HG03025 (cell line): Measurements from ENCODE around the gene IL1RL1.

ENCODE experiments used
- ATAC-seq: cut with Tn5 transposase; IDR thresholded peaks from one replicate; pipeline ENCODE4 v1.9.1; 2021; ENCODE audit warnings: mild to moderate bottlenecking, moderate library complexity; ENCODE audit not compliant: unreplicated experiment, low FRiP score

The IL1RL1 gene

DNA sequence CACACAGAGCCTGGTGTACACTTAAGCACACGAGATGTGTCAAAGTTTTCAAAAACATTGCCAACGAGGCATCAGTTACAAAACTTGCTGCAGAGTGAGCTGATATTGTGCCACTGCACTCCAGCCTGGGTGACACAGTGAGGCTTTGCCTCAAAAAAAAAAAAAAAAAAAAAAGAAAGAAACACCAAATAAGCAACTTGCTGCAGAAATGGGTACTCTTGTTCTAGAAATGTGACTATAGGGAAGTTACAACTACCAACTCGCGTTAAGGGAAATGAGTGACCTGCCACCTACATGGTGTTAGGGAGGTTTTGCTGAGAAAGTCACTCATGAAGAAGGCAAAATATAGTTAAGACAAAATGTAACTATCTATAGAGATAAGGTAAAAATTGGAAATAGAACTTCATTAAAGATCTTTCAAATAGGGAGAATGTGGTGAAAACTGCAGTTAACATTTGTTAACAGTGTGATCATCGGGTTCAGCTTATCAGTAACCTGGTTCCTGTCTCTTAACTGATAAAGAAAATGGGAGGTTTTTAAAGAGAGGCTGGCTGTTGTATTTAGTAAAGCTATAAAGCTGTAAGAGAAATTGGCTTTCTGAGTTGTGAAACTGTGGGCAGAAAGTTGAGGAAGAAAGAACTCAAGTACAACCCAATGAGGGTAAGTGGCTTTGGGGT is at the start of gene IL1RL1:
TSS of gene IL1RL1 (plus strand) at position 600 of the 677 bp plus-strand sequence. CDS start 26,702 bp downstream, outside the sequence.
- no peak for ATAC-seq

DNA sequence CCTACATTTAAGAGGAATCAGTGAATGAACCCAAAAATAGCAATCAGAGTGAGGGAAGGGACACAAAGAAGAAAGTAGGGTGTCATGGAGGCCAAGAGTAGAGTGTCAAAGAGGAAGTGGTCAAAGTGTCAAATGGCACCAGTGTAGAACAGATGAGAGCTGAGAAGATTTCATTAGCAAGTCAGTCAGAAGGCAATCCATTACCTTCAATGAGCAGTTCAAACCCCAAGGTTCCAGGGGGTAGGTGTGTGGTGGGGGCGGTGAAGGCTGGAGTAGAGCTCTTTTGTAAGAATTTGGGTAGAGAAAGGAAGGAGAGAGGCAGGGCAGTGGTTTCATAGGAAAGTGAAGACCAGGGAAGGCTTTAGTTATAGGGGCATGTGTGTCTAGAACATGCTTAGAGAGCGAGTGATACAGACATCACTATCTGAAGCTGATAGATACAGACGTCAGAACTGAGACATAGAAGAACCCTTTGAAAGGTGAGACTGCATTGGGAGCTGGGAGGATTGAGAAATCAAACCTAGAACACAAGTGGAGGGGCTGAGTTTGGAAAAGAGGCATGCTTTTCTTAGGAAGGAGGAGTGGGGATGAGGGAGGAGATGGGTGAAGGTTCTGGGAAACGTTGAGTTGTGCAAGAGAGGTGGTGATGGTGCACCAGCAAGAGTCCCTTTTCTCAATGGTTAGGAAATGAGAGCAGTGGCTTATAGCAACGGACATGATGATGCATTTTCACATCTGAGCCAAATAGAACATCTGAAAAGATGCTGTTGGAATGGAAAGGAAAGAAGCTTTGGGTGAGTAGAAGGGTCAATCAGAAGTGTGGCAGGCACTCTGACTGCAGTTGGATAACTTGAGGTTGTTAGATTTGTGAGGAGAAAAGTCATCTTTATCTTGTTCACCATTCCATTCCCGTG is 48.9 kb upstream of the IL1RL1 start:
- ATAC-seq: no peak

DNA sequence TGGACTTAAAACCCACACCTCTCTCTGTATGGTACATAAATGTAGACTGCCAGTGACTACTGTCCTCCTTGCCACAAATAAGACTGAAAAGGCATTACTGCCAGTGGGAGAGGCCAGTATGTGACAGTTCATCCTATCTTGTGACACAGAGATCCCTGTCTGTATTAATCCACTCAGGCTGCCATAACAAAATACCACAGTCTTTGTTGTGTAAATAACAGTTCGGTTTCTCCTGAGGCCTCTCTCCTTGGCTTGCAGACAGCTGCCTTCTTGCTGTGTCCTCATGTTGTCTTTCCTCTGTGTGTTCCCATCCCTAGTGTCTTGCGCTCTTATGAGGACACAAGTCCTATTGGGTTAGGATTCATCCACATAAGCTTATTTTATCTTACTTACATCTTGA is 46.4 kb upstream of the IL1RL1 start:
- ATAC-seq: no peak

DNA sequence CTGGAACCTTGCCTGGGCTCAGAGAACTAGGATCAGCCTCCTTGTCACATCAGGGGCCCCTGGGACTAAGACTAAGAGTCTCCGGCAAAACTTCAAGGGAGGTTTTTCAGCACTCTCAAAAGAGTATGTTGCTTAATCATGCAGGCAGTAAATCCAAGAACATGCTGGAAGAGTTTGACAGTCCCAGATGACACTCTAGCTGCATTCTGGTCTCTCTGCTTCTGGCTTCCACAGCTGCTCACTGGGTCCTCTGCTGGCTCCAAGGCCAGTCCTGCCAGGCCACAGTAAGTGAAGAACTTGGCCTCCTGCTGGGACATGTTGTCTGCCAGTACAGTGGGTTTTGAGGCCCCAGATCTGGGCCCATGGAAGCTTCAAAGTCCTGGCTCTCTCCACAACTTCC is 45.2 kb upstream of the IL1RL1 start:
- ATAC-seq: no peak

DNA sequence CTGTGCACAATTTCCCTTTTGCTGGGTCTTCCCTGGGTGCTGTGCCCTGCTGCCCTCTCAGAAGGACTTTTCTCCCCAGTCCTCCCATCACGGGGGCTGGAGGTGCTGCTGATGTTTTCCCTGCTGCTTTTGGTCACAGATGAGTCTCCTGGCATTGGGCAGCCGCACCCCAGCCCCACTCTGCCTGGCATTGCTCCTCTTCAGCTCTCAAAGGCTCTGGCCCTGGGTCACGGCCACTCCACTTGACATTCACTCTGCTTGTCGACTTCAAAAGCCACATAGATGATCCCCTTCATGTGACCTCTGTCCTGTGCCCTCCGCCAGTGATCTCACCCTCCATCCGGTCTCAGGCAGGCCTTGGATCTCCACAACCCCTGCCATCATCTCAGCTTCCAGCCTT is 43.6 kb upstream of the IL1RL1 start:
- no peak for ATAC-seq

DNA sequence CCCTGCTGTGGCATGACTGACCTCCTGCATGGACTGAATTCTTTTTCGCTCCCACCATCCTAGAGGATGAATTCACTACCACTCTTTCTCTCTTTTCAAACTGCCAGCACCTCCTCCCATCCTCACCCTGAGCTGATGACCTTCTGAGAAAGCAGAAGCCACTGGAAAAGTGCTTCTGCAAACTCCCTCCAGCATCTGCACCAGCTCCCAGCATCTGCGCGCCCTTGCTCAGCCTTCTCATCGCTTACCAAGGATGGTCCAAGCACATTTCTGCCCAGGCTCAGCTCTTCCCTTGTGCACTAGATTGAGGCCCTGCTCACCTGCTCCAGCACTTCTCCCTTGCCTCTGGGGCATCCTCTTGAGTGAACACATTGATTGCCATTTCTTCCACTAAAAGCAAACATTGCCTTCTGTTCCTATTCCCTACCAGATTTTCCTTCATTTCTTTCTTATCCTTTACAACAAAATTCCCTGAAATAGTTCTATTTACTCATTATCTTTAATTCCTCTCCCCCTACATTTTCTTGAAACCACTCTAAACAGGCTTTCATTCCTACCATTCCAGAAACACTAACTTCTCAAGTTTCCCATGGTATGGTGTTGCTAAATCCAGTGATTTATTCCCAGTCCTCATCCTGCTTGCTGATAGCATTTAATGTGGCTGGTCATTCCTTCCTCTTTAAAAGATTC is 42.7 kb upstream of the IL1RL1 start:
- ATAC-seq: no peak

DNA sequence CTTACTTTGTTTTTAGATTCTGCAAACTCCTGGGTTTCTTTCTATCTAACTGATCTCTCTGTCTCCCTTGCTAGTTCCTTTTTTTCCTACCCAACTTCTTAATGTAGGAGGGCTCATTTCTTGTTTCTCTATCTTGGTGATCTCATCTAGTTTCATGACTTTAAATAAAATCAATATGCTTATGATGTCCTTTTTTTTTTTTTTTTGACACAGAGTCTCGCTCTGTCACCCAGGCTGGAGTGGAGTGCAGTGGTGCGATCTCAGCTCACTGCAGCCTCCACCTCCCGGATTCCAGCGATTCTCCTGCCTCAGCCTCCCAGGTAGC is 42.2 kb upstream of the IL1RL1 start:
- no peak for ATAC-seq

DNA sequence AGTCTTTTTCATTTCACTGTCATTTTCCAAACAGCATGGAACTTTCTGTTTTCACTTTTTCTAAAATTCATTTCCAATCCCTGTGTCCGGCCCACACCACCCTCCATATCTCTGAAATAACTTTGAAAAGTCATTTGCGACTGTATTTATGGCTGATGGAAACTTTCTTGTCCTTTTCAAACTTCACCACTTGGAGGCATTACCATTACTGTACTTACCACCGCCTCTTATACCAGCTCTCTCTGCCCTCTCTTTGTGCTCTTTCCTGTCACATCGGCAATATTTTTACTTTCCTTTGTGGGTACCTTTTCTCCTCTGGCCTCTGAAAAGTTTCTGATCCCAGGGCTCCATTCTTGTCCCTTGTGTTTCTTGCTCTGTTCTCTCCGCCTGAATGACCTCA is 39.5 kb upstream of the IL1RL1 start:
- ATAC-seq: no peak

DNA sequence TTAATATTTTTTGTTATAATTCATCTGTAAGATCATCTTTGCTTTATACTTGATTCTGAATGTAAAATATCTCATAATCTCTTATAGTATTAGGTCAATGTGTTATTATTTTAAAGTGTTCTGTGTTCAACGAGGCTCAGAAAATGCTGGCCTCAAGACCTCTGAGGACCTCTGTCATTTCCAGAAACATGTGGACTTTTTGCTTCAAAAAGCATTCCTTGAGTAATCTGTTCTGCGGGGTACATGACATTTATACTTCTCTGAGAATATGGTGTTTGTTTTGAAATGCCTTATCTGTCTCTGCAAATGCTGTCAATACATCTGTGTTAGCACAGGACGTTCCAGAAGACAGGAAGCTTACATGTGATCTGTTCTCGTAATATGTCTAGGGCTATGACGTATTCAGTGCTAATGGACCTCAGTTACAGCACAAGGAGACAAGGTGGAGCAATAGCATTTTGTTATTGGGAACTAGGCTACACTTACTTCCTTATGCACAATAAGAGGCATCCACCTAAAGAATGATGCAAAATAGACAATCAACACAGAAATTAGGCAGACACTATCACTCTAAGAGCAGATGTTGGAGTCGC is 37.6 kb upstream of the IL1RL1 start:
- ATAC-seq: no peak

DNA sequence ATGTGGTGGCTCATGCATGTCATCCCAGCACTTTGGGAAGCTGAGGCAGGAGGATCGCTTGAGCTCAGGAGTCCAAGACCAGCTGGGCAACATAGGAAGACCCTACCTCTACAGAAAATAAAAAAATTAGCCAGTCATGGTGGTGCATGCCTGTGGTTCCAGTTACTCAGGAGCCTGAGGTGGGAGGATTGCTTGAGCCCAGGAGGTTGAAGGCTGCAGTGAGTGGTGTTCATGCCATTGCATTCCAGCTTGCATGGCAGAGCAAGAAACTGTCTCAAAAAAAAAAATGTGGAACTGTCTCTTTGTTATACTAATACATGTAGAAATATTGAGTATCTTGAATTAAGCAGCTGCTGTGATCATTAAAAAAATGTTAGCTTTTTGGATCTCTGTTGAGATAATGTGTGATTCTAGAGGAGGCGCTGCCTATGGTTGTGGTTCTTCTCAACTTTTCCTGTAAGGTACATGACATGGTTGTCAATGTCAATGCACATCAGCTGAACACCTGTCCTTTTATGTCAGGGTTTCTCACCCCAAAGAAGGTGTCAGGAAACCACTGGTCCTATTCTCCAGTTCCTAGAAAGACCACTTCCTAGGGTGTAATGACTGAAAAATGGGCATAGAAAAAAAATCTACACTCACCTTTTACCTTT is 34.7 kb upstream of the IL1RL1 start:
- ATAC-seq: no peak

DNA sequence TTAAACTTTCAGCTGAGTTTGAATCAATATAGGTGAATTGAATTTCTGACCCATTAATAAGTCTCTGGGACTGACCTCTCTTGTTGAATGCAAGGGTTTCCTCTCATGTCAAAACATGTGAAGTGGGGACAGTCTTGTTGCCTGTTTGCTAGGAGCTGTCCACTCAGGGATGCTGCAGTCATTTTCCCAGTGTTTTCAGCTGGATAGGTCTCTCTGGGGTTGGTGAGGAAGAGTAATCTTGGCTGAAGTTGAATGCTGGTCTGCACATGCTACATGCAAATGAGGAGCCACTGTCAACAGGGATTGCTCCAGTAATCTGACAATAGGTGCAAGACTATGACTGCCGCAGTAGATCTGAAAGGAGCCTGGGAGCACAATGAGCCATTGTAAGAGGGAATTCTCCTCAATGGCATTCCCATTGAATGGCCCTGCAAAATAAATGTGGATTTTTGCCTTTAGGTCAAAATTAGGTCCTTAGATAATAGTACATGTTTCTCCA is 34.1 kb upstream of the IL1RL1 start:
- ATAC-seq: no peak

DNA sequence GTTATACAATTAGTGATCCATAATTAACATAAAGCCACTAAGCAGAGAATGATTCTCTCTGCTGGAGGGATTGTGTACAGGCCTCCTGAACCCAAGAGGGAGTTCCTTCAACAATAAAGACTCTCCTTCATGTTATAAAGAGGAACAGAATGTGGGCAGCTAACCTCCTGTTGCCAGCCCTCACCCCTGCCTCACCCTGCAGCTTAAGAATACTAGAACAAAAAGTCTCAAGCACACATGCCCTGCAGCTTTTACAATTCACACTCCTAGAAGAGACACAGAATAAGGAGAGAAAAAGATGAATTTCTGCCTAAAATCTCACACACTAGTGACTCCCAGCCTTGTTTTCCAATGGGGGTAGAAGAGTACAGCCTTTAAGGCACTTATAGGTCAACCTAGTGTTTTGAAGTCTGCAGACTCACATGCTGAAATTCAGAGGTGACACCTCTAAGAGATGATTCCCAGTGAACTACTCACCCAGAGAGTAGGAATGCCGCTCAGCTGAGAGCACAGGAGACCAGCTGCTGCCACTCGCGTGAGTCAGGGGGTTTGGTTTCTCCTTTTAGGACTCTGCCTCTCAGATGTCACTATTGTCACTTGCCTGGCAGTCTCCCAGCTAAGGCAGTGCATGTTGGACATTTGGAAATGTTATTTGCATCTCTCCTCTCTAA is 32.5 kb upstream of the IL1RL1 start:
- ATAC-seq: no peak

DNA sequence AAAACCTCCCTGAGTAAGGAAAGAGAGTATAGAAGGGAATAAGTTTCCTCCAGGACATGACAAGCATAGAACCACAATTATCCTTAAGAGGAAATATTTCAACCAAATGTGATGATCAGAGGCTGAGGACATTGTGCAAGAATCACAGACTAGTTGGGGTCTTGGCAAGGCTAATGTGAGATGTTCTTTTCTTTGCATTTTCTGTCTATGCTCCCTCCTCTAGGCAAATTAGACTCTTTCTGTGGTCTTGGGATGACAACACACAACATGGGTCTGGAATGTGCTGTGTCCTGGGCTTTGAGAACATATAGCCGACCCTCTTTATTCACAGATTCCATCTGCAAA is 32.0 kb upstream of the IL1RL1 start:
- no peak for ATAC-seq

DNA sequence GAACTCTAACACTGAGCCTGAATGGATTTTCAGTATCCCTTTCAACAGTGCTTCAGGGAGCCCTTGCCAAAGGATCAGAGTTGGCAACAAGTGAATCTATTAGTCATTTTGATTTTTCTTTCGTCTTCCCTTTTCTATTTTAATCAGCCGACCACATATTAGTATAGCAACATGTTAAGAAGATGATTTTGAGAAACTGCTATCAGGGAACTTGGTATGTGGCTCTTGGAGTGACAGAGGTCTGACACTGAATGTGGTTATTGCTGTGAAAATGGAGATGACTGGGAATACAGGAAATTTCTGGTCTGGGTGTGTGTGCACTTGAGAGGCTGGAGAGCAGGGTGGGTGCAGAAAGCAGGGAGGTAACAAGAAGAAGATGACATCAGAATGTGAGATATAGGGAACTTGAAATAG is 28.7 kb upstream of the IL1RL1 start:
- no peak for ATAC-seq

DNA sequence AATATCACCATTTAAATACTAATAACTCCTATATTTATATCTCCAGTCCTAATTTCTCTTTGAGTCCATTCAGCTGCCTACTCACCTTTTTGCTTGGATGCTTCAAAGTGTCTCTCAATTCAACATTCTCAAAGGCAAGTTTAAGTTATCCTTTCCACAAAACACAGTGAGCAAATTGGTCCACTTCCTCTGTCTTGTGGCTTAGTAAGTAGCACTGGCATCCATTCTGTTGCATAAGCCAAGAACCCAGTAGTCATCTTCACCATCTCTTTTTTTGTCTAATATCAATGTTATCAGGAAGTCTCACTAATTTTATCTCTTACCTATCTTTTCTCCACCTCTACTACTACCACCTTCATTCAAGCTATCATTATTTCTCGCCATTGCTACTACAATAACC is 27.4 kb upstream of the IL1RL1 start:
- ATAC-seq: no peak

DNA sequence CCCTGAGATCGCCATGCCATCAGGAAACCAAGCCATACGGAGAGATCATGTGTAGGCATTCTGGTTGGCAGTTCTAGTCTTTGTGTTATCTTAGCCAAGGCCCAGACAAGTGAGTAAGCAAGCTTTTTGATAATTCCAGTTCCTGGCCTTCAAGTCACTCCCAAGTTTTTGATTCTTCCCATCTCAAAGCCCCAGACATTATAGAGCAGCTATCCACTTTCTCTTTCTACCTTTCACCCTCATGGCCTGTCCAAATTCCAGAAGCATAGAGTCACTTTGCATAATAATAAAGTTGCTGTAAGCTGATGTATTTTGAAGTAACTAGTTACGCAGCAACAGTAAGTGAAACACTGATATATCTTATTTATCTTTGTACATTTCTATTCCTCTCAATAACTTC is 26.8 kb upstream of the IL1RL1 start:
- ATAC-seq: no peak

DNA sequence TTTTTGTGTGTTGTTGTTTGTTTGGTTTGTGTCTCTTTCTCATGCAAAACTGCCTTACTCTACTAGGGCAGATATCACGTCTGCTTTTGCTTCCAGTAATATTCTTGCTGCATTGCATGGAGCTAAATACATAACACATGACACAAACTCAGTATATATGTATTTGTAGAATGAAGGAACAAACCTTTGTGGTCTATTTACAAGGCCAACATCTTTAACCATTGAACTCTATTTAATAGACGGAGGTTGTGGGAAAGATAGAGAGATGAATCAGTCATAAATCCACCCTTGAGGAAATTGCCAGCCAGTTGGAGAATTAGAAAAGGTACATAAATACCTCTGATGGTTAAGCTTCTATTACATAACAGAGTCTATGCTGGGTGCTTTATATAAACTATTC is 26.0 kb upstream of the IL1RL1 start:
- no peak for ATAC-seq

DNA sequence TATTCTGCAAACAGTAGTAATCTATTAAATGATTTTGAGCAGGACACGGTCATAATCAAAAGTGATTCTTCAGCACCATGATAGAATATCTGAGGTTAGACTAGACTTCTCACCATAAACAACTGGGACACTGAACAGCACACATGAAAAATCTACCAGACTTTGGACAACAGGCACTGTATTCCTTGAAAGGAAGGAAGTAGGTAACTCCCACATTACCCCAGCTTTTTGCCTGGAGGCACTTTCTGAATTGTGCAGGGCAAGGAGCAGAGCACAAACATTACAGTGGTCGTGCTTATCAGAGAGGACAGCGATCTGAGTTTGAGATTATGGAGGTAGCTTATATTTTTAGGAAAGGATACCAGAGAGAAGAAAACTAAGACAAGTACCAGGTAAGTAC is 25.3 kb upstream of the IL1RL1 start:
- ATAC-seq: no peak

DNA sequence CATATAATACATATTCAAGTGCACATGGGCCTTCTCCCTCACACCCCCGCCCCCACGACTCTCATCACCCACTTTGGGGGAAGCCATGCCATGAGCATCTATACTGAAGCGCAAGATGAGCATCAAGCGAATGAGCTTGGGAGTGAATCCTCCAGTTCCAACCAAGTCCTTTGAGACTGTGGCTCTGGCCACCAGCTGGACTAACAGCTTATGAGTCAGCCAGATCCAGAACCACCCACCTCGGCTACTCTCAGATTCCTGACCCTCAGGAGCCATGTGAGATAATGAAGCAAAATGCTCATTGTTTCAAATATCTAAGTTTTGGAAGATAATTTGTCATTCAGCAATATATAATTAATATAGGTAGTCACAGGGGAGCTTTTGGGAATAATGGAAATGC is 22.2 kb upstream of the IL1RL1 start:
- no peak for ATAC-seq

DNA sequence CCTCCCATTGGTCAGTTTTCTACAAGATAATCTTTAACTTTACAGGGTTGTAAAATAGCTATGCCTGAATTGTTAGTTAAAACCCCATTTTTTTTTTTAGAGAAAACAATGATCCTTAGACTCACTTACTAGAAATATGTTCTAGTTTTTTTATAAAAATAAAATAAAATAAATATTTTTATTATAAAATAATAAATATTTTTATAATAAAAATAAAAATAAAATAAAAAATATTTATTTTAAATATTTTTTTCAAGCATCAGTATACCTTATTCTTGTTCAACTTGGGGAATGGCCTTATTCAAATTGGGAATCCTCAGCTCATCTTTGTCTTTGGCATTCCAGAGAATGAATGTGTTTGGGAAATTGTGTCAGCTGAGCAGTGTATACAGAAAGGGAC is 20.8 kb upstream of the IL1RL1 start:
- ATAC-seq: no peak
